Measurements from ENCODE around the gene ADH4. TPM values are rescaled to one million over a fixed set of nuclear protein-coding genes. Genes with fewer than 3 reads are reported as not detected.

Gene ADH4
- polyA plus RNA-seq, 1 donor (not counting 4 experiments of a cell fraction or from before 2014, with no cell fraction given), result not detected

GRCh38 chr4:99149426-99150019 lies 5.4 kb upstream of the ADH4 start:
- Histone ChIP-seq H4K20me1 (ENCODE audit: control insufficient read depth, extremely low read depth, insufficient read depth, low read length) (no peaks in the 10 kb centered on the region), H3K4me1 (ENCODE audit: control insufficient read depth, extremely low read depth, insufficient read depth, low read length) (no peaks in the 10 kb centered on the region), H3K27me3 (ENCODE audit: control insufficient read depth, extremely low read depth, insufficient read depth, low read length) (no peaks in the 10 kb centered on the region), H3K9me1 (ENCODE audit: control insufficient read depth, extremely low read depth, insufficient read depth, low read length) (no peaks in the 10 kb centered on the region), H3K9ac (ENCODE audit: control insufficient read depth, extremely low read depth, insufficient read depth, low read length) (no peak overlapping the region), H3K27ac (ENCODE audit: control insufficient read depth, insufficient read depth, low read length) (no peak overlapping the region), H3K9me3 (ENCODE audit: control insufficient read depth, low read depth, low read length) (no peaks in the 10 kb centered on the region), H3K4me2 (ENCODE audit: control insufficient read depth, extremely low read depth, insufficient read depth, low read depth, low read length) (no peak overlapping the region), H3K79me2 (ENCODE audit: control insufficient read depth, insufficient read depth, low read length) (no peaks in the 10 kb centered on the region), H2AFZ (ENCODE audit: control insufficient read depth, low read length) (no peak overlapping the region), H3K4me3 (ENCODE audit: control insufficient read depth in 2 of 3, extremely low read depth in 1 of 3, insufficient read depth in 2 of 3, low read depth in 1 of 3, low read length in 3 of 3) (no peak overlapping the region), H3K36me3 (ENCODE audit: control insufficient read depth in 2 of 2, extremely low read depth in 1 of 2, insufficient read depth in 2 of 2, low read length in 2 of 2) (no peaks in the 10 kb centered on the region)
- no peak for TF ChIP-seq EZH2 (IDR thresholded peaks at IDR 0.05; ENCODE audit: low read length)
- TF ChIP-seq CTCF (optimal IDR thresholded peaks at IDR 0.05 in 1 of 3, IDR thresholded peaks at IDR 0.05 in 1 of 3, conservative IDR thresholded peaks at IDR 0.05 in 1 of 3; ENCODE audit: extremely low read depth in 1 of 3, insufficient read depth in 2 of 3, low read length in 3 of 3), result no peak
- no peak for DNase-seq (ENCODE audit: low read depth, low spot score)
- dilution Hi-C loops (cut with MboI; ENCODE audit: extremely low pct_ligation_motif_present, low sequenced_read_pairs), result no loop called here
- FAIRE-seq, result no peak

GRCh38 chr4:99148550-99148949 lies 4.5 kb upstream of the ADH4 start:
- Histone ChIP-seq H3K36me3 (ENCODE audit: control insufficient read depth in 2 of 2, extremely low read depth in 1 of 2, insufficient read depth in 2 of 2, low read length in 2 of 2) (no peaks in the 10 kb centered on the region), H4K20me1 (ENCODE audit: control insufficient read depth, extremely low read depth, insufficient read depth, low read length) (no peaks in the 10 kb centered on the region), H3K79me2 (ENCODE audit: control insufficient read depth, insufficient read depth, low read length) (no peaks in the 10 kb centered on the region), H3K4me3 (ENCODE audit: control insufficient read depth in 2 of 3, extremely low read depth in 1 of 3, insufficient read depth in 2 of 3, low read depth in 1 of 3, low read length in 3 of 3) (no peak overlapping the region), H3K27ac (ENCODE audit: control insufficient read depth, insufficient read depth, low read length) (no peak overlapping the region), H2AFZ (ENCODE audit: control insufficient read depth, low read length) (no peak overlapping the region), H3K27me3 (ENCODE audit: control insufficient read depth, extremely low read depth, insufficient read depth, low read length) (no peaks in the 10 kb centered on the region), H3K4me1 (ENCODE audit: control insufficient read depth, extremely low read depth, insufficient read depth, low read length) (no peaks in the 10 kb centered on the region), H3K9me1 (ENCODE audit: control insufficient read depth, extremely low read depth, insufficient read depth, low read length) (no peaks in the 10 kb centered on the region), H3K9me3 (ENCODE audit: control insufficient read depth, low read depth, low read length) (no peaks in the 10 kb centered on the region), H3K4me2 (ENCODE audit: control insufficient read depth, extremely low read depth, insufficient read depth, low read depth, low read length) (no peak overlapping the region), H3K9ac (ENCODE audit: control insufficient read depth, extremely low read depth, insufficient read depth, low read length) (no peak overlapping the region)
- dilution Hi-C loops (cut with MboI; ENCODE audit: extremely low pct_ligation_motif_present, low sequenced_read_pairs), result no loop called here
- no peak for FAIRE-seq
- TF ChIP-seq CTCF (optimal IDR thresholded peaks at IDR 0.05 in 1 of 3, IDR thresholded peaks at IDR 0.05 in 1 of 3, conservative IDR thresholded peaks at IDR 0.05 in 1 of 3; ENCODE audit: extremely low read depth in 1 of 3, insufficient read depth in 2 of 3, low read length in 3 of 3) (no peak), EZH2 (IDR thresholded peaks at IDR 0.05; ENCODE audit: low read length) (no peak)
- DNase-seq (ENCODE audit: low read depth, low spot score), result no peak
